KOPT-K1 (cell line): Measurements from ENCODE around the gene WFIKKN1.
A peak's percentile ranks its signal among the peaks of the same experiment; 100 is the strongest.

Experiments
- H3K27ac ChIP-seq: fragments of 200-600 bp; sonication (generic); 2 replicates; pipeline ENCODE4 v1.5.1; 2016; ENCODE audit warnings: antibody characterized with exemption, mild to moderate bottlenecking, low read depth, low read length; ENCODE audit not compliant: poor library complexity, severe bottlenecking
- H3K36me3 ChIP-seq: fragments of 200-600 bp; sonication (generic); 2 replicates; pipeline ENCODE4 v1.5.1; 2017; ENCODE audit warnings: antibody characterized with exemption, mild to moderate bottlenecking, low read length, moderate library complexity; ENCODE audit not compliant: insufficient read depth
- H3K9me3 ChIP-seq: fragments of 200-600 bp; sonication (generic); 2 replicates; pipeline ENCODE4 v1.5.1; 2017; ENCODE audit warnings: antibody characterized with exemption, low read length, mild to moderate bottlenecking; ENCODE audit not compliant: insufficient read depth, poor library complexity, severe bottlenecking

Gene WFIKKN1

GRCh38 chr16:661184-661821 lies 30.5 kb downstream of the WFIKKN1 start:
- no peaks in the 10 kb centered on the region for H3K9me3 ChIP-seq
- no peak overlapping the region for H3K27ac ChIP-seq
- H3K36me3 ChIP-seq: peaks cover 45% of the 10 kb centered on the region; the same call in 1 of the 2 replicates

GRCh38 chr16:662095-662494 lies 31.3 kb downstream of the WFIKKN1 start:
- no peaks in the 10 kb centered on the region for H3K9me3 ChIP-seq
- H3K36me3 ChIP-seq: peaks cover 45% of the 10 kb centered on the region; the same call in 1 of the 2 replicates
- H3K27ac ChIP-seq: no peak overlapping the region

GRCh38 chr16:662597-662996 lies 31.8 kb downstream of the WFIKKN1 start:
- Histone ChIP-seq H3K9me3 (no peaks in the 10 kb centered on the region), H3K27ac (no peak overlapping the region), H3K36me3 (peaks cover 40% of the 10 kb centered on the region; the same call in 1 of the 2 replicates)

GRCh38 chr16:666572-666971 lies 35.8 kb downstream of the WFIKKN1 start:
- no peaks in the 10 kb centered on the region for H3K9me3 ChIP-seq
- peaks cover 33% of the 10 kb centered on the region; the same call in 1 of the 2 replicates for H3K36me3 ChIP-seq
- H3K27ac ChIP-seq: no peak overlapping the region

GRCh38 chr16:667113-667779 lies 36.5 kb downstream of the WFIKKN1 start:
- Histone ChIP-seq H3K27ac (peak overlapping the region; percentile 80), H3K9me3 (no peaks in the 10 kb centered on the region), H3K36me3 (peaks cover 40% of the 10 kb centered on the region)

- Histone ChIP-seq H3K27ac (peak within 1 kb of the TSS; percentile 80), H3K9me3 (no peaks in the 10 kb centered on the region), H3K36me3 (peaks cover 47% of the 10 kb centered on the region)
These were observed 37.2 kb downstream of the WFIKKN1 start, which contains the start of gene RHOT2 for GRCh38 chr16:667780-668518. TSS of gene RHOT2 (plus strand) at chr16:668132. CDS start at chr16:668200, 68 bp downstream.

- H3K9me3 ChIP-seq: no peaks in the 10 kb centered on the region
- H3K36me3 ChIP-seq: peaks cover 54% of the 10 kb centered on the region
These were observed 37.9 kb downstream of the WFIKKN1 start for GRCh38 chr16:668519-669171.

GRCh38 chr16:669666-670065 lies 38.9 kb downstream of the WFIKKN1 start:
- H3K9me3 ChIP-seq: no peaks in the 10 kb centered on the region
- H3K36me3 ChIP-seq: peaks cover 64% of the 10 kb centered on the region
- H3K27ac ChIP-seq: no peak overlapping the region

More at GRCh38 chr16:668519-669171, 37.9 kb downstream of the WFIKKN1 start:
- H3K27ac ChIP-seq: peak overlapping the region; percentile 80

- no peaks in the 10 kb centered on the region for H3K9me3 ChIP-seq
- no peak overlapping the region for H3K27ac ChIP-seq
- peaks cover 68% of the 10 kb centered on the region for H3K36me3 ChIP-seq
These were observed 39.9 kb downstream of the WFIKKN1 start for GRCh38 chr16:670485-671352.

- peaks cover 65% of the 10 kb centered on the region for H3K36me3 ChIP-seq
- H3K9me3 ChIP-seq: no peaks in the 10 kb centered on the region
- H3K27ac ChIP-seq: no peak overlapping the region
These were observed 40.8 kb downstream of the WFIKKN1 start for GRCh38 chr16:671353-672131.

GRCh38 chr16:672371-672770 lies 41.6 kb downstream of the WFIKKN1 start:
- no peak overlapping the region for H3K27ac ChIP-seq
- no peaks in the 10 kb centered on the region for H3K9me3 ChIP-seq
- H3K36me3 ChIP-seq: peaks cover 68% of the 10 kb centered on the region

GRCh38 chr16:672851-673250 lies 42.1 kb downstream of the WFIKKN1 start:
- no peak overlapping the region for H3K27ac ChIP-seq
- H3K36me3 ChIP-seq: peaks cover 68% of the 10 kb centered on the region
- H3K9me3 ChIP-seq: no peaks in the 10 kb centered on the region

GRCh38 chr16:673399-673991 lies 42.7 kb downstream of the WFIKKN1 start:
- H3K27ac ChIP-seq: no peak overlapping the region
- H3K9me3 ChIP-seq: no peaks in the 10 kb centered on the region
- H3K36me3 ChIP-seq: peaks cover 68% of the 10 kb centered on the region
